ENCODE results near the gene PCID2.
A peak's percentile ranks its signal among the peaks of the same experiment; 100 is the strongest.

The PCID2 gene

GRCh38 chr13:113183450-113184129 lies 24.9 kb downstream of the PCID2 start:
- H3K36me3 Mint-ChIP-seq: peaks cover 67% of the 10 kb centered on the region
- H3K27ac Mint-ChIP-seq: no peak overlapping the region
- no peak for ATAC-seq
- no peaks in the 10 kb centered on the region for H3K9me3 Mint-ChIP-seq
- peaks cover 12% of the 10 kb centered on the region for H3K4me1 Mint-ChIP-seq
- H3K27me3 Mint-ChIP-seq: no peaks in the 10 kb centered on the region
- H3K4me3 Mint-ChIP-seq: no peak overlapping the region

GRCh38 chr13:113182046-113182445 lies 26.4 kb downstream of the PCID2 start:
- H3K9me3 Mint-ChIP-seq: no peaks in the 10 kb centered on the region
- H3K27me3 Mint-ChIP-seq: no peaks in the 10 kb centered on the region
- H3K4me1 Mint-ChIP-seq: peaks cover 12% of the 10 kb centered on the region
- peaks cover 60% of the 10 kb centered on the region for H3K36me3 Mint-ChIP-seq
- no peak for ATAC-seq
- H3K27ac Mint-ChIP-seq: no peak overlapping the region
- H3K4me3 Mint-ChIP-seq: no peak overlapping the region

GRCh38 chr13:113179374-113180230 lies 28.9 kb downstream of the PCID2 start:
- Mint-ChIP-seq H3K27ac (no peak overlapping the region), H3K4me3 (no peak overlapping the region), H3K27me3 (no peaks in the 10 kb centered on the region), H3K36me3 (peaks cover 68% of the 10 kb centered on the region), H3K4me1 (peaks cover 7% of the 10 kb centered on the region), H3K9me3 (peaks cover 3% of the 10 kb centered on the region)
- ATAC-seq: no peak

- peaks cover 68% of the 10 kb centered on the region for H3K36me3 Mint-ChIP-seq
- H3K4me3 Mint-ChIP-seq: no peak overlapping the region
- no peak overlapping the region for H3K27ac Mint-ChIP-seq
- H3K27me3 Mint-ChIP-seq: no peaks in the 10 kb centered on the region
- ATAC-seq: no peak
- H3K4me1 Mint-ChIP-seq: peaks cover 7% of the 10 kb centered on the region
- H3K9me3 Mint-ChIP-seq: peaks cover 3% of the 10 kb centered on the region
Measured at GRCh38 chr13:113178896-113179167, 29.6 kb downstream of the PCID2 start.

GRCh38 chr13:113178070-113178895 lies 30.2 kb downstream of the PCID2 start:
- Mint-ChIP-seq H3K27ac (no peak overlapping the region), H3K9me3 (peaks cover 3% of the 10 kb centered on the region), H3K4me1 (peaks cover 7% of the 10 kb centered on the region), H3K36me3 (peaks cover 64% of the 10 kb centered on the region), H3K27me3 (no peaks in the 10 kb centered on the region), H3K4me3 (no peak overlapping the region)
- ATAC-seq: no peak

GRCh38 chr13:113176822-113177221 lies 31.6 kb downstream of the PCID2 start:
- Mint-ChIP-seq H3K27me3 (no peaks in the 10 kb centered on the region), H3K27ac (peak overlapping the region; percentile 87), H3K36me3 (peaks cover 68% of the 10 kb centered on the region), H3K4me1 (peaks cover 7% of the 10 kb centered on the region), H3K4me3 (no peak overlapping the region), H3K9me3 (peaks cover 3% of the 10 kb centered on the region)
- no peak for ATAC-seq

GRCh38 chr13:113176280-113176679 lies 32.2 kb downstream of the PCID2 start:
- Mint-ChIP-seq H3K4me1 (peaks cover 7% of the 10 kb centered on the region), H3K9me3 (peaks cover 3% of the 10 kb centered on the region), H3K27me3 (no peaks in the 10 kb centered on the region), H3K27ac (peak overlapping the region; percentile 87), H3K4me3 (no peak overlapping the region), H3K36me3 (peaks cover 69% of the 10 kb centered on the region)
- ATAC-seq: no peak

GRCh38 chr13:113172419-113172926 lies 36.0 kb downstream of the PCID2 start:
- peaks cover 9% of the 10 kb centered on the region for H3K9me3 Mint-ChIP-seq
- H3K4me1 Mint-ChIP-seq: peaks cover 7% of the 10 kb centered on the region
- H3K27me3 Mint-ChIP-seq: no peaks in the 10 kb centered on the region
- no peak overlapping the region for H3K4me3 Mint-ChIP-seq
- no peak overlapping the region for H3K27ac Mint-ChIP-seq
- no peak for ATAC-seq
- peaks cover 72% of the 10 kb centered on the region for H3K36me3 Mint-ChIP-seq

- H3K4me1 Mint-ChIP-seq: peaks cover 6% of the 10 kb centered on the region
- no peak for ATAC-seq
- H3K27ac Mint-ChIP-seq: no peak overlapping the region
- no peak overlapping the region for H3K4me3 Mint-ChIP-seq
- H3K9me3 Mint-ChIP-seq: peaks cover 9% of the 10 kb centered on the region
- H3K36me3 Mint-ChIP-seq: peaks cover 69% of the 10 kb centered on the region
- H3K27me3 Mint-ChIP-seq: no peaks in the 10 kb centered on the region
Measured at GRCh38 chr13:113171250-113172125, 37.0 kb downstream of the PCID2 start.

GRCh38 chr13:113170511-113170910 lies 38.0 kb downstream of the PCID2 start:
- H3K36me3 Mint-ChIP-seq: peaks cover 59% of the 10 kb centered on the region
- no peaks in the 10 kb centered on the region for H3K27me3 Mint-ChIP-seq
- H3K4me1 Mint-ChIP-seq: no peaks in the 10 kb centered on the region
- no peak for ATAC-seq
- no peak overlapping the region for H3K27ac Mint-ChIP-seq
- no peak overlapping the region for H3K4me3 Mint-ChIP-seq
- peaks cover 6% of the 10 kb centered on the region for H3K9me3 Mint-ChIP-seq

- Mint-ChIP-seq H3K9me3 (peaks cover 6% of the 10 kb centered on the region), H3K27ac (no peak overlapping the region), H3K36me3 (peaks cover 50% of the 10 kb centered on the region)
Measured at GRCh38 chr13:113169277-113170272, 38.9 kb downstream of the PCID2 start.

GRCh38 chr13:113168211-113168610 lies 40.3 kb downstream of the PCID2 start:
- peaks cover 49% of the 10 kb centered on the region for H3K36me3 Mint-ChIP-seq

More at GRCh38 chr13:113169277-113170272, 38.9 kb downstream of the PCID2 start:
- H3K4me1 Mint-ChIP-seq: no peaks in the 10 kb centered on the region
- no peak for ATAC-seq
- H3K4me3 Mint-ChIP-seq: no peak overlapping the region
- no peaks in the 10 kb centered on the region for H3K27me3 Mint-ChIP-seq

GRCh38 chr13:113167575-113167974 lies 40.9 kb downstream of the PCID2 start:
- ATAC-seq: no peak
- Mint-ChIP-seq H3K27me3 (peaks cover 12% of the 10 kb centered on the region), H3K9me3 (peaks cover 6% of the 10 kb centered on the region), H3K4me1 (peaks cover 8% of the 10 kb centered on the region), H3K27ac (no peak overlapping the region), H3K4me3 (no peak overlapping the region), H3K36me3 (peaks cover 45% of the 10 kb centered on the region)

More at GRCh38 chr13:113168211-113168610, 40.3 kb downstream of the PCID2 start:
- Mint-ChIP-seq H3K4me1 (peaks cover 2% of the 10 kb centered on the region), H3K9me3 (peaks cover 6% of the 10 kb centered on the region), H3K27me3 (peaks cover 6% of the 10 kb centered on the region), H3K27ac (no peak overlapping the region), H3K4me3 (no peak overlapping the region)
- ATAC-seq: no peak
